HK-2 (cell line): ENCODE measurements around the gene CDC34.
A peak's percentile ranks its signal among the peaks of the same experiment; 100 is the strongest.

Source experiments
- DNase-seq: peaks from one replicate; pipeline ENCODE4 v3.0.0-alpha.2; 2018; ENCODE audit not compliant: unreplicated experiment

CDC34 gene

GRCh38 chr19:519449-519865 lies 12.1 kb upstream of the CDC34 start:
- DNase-seq: no peak

GRCh38 chr19:522726-523125 lies 8.8 kb upstream of the CDC34 start:
- no peak for DNase-seq

DNA sequence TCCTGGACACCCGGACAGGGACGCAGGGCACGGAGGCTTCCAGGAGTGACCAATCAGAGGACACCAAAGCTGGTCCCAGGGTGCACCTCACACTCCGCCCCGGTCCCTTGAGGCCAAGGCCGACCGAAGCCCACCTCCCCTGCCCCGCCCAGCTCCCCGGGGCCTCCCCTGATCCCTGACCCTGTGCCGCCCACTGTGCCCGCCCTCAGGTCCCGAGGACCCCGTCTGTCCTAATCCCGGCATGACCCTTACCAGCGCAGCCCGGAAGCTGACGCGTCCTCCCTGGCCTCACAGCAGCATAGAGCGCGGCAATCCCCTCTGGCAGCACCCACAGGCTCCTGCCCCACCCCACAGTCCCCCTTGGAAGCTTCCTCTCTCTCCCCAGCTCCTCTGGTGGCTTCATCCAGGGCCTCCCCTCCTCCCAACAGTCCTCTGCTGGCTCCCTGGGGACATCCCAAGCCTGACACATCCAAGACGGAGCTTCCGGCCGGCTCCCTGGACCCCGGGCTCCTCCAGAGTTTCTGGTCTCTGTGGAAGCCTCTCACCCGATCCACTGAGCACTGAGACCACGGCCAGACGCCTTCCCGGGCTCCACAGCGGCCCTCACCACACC lies 7.4 kb upstream of the CDC34 start:
- DNase-seq: no peak

DNA sequence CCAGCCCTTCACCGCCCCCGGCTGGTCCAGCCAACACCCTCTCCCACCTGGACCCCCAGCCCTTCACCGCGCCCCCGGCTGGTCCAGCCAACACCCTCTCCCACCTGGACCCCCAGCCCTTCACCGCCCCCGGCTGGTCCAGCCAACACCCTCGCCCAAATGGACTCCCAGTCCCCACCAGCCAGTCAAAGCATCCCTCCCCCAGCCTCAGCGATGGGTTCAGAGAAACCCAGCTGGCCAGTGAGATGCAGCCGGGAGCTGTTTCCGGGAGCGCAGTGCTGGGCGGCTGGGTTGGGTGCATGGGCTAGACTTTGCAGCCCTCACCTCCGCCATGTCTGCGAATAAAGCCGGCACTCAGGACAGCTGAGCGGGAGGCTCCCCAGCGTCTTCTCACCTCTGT lies 6.5 kb upstream of the CDC34 start:
- DNase-seq: no peak

GRCh38 chr19:525857-526419 lies 5.6 kb upstream of the CDC34 start:
- no peak for DNase-seq

DNA sequence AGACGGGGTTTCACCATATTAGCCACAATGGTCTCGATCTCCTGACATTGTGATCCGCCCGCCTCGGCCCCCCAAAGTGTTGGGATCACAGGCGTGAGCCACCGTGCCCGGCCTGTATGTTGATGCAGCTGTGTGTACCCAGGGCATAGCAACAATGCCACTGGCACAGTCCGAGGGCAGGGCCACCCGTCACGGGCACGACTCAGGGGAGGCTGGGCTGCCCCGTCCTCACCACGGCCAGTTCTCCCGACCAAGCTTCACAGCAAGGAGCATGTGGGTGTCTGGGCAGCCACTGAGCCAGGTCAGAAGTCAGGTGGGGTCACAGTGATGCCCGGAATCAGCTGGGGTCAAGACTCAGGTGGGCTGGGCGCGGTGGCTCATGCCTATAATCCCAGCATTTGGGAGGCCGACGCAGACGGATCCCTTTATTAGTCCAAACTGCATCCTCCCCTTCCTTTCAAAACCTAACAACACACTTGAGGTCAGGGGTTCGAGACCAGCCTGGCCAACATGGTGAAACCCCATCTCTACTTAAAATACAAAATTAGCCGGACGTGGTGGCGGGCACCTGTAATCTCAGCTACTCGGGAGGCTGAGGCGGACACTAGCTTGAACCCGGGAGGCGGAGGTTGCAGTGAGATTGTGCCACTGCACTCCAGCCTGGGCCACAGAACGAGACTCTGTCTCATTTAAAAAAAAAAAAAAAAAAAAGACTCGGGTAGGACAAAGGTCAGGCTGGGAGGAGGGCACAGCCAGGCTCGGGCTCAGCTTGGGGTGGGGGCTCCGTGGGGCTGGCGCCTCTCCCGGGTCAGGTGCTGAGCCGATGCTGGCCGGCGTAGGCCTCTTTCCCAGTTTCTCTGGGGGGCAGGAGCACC lies 1.2 kb upstream of the CDC34 start:
- no peak for DNase-seq

DNA sequence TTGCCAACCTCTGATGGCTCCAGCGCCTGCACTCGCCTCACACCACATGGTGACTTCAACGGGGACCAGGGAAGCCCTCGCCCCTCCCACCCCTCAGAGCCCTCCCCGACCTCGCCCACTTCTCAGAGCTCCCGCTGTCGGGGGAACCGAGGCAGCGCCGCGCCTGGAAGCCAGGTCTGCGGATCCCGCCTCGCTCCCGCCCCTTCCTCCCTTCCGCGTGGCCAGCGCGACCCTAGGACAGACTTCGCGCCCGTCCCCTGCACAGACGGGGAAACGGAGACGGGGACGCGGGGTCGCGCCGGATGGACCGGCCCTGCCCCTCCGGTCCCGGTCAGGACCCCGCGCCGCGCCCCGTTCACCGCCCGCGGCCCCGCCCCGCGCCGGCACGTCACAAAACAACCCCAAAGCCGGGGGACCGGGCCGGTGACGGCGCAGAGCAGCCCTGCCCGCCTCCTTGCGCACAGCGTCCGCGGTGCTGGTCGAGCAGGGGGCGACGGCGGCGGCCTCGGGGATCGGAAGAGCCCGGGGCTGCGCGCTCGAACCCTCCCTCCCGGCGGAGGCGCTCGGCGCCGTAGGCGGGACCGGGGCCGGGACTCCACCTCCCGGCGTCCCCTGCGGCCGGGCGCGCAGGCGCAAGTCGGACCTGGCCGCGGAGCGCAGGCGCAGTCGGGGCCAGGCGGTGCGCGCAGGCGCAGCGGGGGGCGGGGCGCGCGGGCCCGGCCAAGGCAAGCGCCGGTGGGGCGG lies 379 bp upstream of the CDC34 start:
- peak; percentile 87 for DNase-seq

GRCh38 chr19:532561-533363 lies 1.2 kb downstream of the CDC34 start:
- DNase-seq: peak; percentile 47

- DNase-seq: no peak
Observed at GRCh38 chr19:533364-534058, 2.0 kb downstream of the CDC34 start.

- no peak for DNase-seq
Observed at GRCh38 chr19:534088-534487, 2.5 kb downstream of the CDC34 start.

DNA sequence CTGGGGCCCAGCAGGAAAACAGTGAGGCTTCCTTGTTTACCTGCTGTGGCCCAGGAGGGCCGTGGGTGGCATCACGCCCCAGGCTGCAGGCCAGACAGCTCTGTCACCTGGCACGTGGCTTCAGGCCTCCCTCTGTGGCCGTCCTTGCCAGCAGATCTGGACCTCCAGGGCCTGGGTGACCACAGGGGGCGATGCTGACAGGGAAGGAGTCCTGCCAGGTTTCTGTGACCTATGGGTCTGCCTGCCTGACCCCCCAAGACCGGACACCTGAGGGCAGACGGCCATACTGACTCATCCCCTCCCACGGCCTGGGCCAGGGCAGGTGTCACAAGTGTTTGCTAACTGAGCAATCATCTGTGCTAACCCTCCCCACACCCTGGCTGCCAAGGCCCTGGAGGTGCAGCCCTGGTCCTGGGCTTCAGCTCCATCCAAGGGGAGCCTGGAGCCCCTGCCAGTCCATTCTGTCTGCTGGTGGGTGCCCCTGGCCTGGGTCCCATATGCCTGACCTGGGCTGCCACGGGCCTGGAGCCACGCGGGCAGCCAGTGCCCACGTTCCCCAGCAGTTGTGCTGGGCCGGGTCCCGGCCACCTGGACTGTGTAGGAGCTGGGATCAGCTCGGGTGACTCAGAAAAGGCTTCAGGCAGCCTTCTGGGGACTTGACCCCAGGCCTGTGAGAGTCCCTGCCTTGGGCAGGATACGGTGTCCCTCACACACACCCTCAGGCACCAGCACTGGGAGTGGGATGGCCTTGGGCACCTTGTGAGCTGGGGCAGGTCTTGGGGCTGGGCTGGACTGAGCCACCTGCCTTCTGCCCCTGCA lies 3.7 kb downstream of the CDC34 start:
- DNase-seq: peak; percentile 63

DNA sequence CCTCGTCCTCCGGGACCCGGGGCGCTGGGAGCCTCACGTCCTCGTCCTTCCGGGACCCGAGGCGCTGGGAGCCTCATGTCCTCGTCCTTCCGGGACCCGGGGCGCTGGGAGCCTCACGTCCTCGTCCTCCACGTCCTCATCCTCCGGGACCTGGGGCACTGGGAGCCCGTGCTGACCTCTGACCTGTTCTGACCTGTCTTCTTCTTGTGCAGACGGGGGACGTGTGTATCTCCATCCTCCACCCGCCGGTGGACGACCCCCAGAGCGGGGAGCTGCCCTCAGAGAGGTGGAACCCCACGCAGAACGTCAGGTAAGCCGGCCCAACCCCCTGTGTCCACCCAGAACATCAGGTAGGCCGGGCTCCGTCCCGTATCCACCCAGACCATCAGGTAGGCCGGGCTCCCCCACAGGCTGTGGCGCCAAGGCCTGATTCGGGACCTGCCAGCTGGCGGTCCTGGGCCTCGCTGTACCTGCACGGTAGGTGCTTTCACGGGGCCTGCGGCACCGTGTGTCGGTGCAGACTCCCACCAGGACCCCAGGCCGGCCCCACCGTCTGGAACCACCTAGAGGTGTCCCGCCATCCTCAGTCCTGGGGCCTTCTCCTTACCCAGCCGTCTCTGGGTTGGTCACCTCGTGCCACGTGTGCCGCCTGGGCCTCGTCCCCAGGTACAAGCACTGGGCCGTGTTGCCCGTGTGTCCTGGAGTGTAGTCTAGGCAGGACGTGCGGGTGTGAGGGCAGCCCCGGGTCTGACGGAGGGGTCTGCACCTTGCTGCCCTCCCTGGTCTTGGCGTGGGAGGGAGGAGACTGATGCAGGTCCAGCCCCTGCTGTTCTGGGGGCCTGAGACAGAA lies 4.7 kb downstream of the CDC34 start:
- no peak for DNase-seq

DNA sequence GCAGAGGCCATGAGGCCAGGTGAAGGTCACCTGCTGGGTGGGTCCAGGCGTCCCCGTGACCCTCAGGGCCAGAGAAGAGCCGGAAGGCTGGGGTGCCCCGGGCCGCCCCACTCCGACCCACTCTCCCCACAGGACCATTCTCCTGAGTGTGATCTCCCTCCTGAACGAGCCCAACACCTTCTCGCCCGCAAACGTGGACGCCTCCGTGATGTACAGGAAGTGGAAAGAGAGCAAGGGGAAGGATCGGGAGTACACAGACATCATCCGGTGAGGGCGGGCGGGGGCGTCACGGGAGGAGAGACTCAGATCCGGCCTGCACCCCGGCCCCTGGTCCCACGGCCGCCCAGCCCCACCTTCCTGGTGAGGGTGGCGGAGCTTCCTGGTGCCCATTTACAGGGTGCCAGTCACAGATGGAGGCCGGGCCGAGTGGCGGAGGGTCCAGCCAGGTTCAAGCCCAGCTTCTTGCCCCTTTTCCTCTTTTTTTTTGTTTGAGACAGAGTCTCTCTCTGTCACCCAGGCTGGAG lies 5.4 kb downstream of the CDC34 start:
- no peak for DNase-seq

DNA sequence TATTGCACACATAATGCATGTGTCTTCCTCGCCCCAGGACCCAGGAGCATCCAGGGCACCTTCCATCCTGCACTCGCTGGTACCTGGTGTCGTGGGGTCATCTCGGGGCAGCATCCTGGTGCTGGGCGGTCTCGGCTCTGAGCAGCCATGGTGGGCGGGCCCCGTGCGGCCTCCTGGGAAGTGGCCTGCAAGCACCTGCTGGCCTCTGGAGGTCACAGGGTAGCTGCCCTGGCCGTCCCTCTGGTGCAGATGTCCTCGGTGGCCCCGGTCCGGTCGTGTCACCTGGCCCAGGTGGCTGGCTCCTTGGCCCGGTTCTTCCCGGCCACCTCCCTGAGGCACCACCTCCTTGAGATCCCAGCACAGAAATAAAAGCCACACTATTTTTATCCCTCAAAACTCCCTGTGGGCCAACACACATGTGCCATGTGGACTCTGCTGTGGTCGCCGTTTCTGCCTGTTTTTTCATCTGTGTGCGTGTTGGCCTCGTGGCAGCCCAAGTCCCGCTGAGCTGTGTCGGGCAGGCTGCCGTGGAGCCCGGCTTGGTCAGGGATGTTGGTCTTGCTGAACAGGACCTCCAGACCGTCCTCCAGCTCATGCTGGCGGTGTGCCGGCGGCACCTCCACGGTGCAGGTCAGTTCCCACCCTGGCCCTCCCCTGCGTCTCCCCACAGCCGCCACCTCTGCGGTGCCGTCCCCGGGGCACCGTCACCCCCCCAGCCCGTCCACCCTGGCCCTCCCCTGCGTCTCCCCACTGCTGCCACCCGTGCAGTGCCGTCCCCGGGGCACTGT lies 7.3 kb downstream of the CDC34 start:
- no peak for DNase-seq

DNA sequence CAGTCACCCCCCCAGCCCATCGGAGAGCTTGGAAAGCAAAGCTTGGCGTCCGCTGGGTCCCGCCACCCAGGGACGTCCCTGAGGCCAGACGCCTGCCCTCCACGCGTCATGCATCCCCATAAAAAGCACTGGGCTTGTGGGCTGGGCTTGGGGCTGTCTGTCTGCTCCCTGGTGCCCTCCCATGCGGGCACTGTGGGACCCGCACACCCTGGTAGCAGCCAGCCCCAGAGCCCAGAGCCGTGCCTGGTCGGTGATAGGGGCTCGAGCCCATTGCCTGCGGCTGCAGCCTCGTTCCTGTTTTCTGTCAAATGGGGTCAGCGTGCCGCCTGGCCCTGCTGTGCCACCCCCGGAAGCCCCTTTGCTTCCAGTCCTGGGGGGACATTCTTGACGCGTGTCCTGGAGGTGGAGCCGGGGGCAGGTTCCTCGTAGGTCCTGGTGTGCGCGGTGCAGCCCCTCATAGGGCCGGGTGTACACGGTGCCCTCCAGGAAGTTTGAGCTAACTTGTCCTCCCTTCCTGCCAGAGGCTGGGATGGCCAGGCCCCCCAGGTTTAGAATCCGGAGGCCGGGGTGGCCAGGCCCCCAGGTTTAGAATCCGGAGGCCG lies 8.0 kb downstream of the CDC34 start:
- DNase-seq: no peak

DNA sequence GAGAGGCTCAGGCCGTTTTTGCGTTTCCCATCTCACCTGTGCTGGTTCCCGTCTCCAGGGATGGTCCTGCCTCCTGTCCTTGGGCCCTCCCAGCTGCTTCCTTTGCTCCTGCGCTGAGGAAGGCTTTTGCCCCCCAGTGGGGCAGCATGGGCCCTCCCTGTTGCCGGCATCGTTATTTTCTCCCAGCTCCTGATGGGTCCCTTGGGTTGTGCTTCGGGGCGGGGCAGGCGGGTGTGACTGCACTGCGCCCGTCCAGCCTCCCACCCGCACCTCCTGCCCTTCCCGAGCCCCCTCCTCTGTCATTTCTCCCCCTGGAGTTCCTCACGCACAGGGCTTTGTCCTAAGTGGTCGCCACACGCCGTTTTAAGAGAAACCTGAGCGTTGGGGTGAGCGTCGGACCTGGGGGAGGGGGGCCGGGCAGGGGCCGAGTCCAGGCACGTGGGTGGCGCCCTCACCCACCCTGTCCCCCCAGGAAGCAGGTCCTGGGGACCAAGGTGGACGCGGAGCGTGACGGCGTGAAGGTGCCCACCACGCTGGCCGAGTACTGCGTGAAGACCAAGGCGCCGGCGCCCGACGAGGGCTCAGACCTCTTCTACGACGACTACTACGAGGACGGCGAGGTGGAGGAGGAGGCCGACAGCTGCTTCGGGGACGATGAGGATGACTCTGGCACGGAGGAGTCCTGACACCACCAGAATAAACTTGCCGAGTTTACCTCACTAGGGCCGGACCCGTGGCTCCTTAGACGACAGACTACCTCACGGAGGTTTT lies 9.5 kb downstream of the CDC34 start:
- DNase-seq: no peak

DNA sequence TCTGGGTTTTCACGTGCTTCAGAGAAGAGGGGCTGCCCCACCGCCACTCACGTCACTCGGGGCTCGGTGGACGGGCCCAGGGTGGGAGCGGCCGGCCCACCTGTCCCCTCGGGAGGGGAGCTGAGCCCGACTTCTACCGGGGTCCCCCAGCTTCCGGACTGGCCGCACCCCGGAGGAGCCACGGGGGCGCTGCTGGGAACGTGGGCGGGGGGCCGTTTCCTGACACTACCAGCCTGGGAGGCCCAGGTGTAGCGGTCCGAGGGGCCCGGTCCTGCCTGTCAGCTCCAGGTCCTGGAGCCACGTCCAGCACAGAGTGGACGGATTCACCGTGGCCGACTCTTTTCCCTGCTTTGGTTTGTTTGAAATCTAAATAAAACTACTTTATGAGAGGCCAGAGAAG lies 10.1 kb downstream of the CDC34 start:
- DNase-seq: no peak
